Activated T-cell treated with anti-CD3 and anti-CD28 coated beads, Interleukin-2, amount 50 U/mL, for 48 hours (primary cell): ENCODE measurements around the gene CSTF1.
"Not testable (repeated sequence)": the region's sequence is repeated elsewhere in the genome, so short reads cannot be mapped to it uniquely, and the experiment has no call there.

ENCODE experiments used
- DNase-seq, 2 experiments: peaks; one replicate each; pipeline ENCODE4 v3.0.0-alpha.2; 2020

CSTF1 gene

GRCh38 chr20:56411287-56411686 is 18.8 kb downstream of the CSTF1 start:
- DNase-seq, result not testable (repeated sequence)

GRCh38 chr20:56411759-56412472 is 19.5 kb downstream of the CSTF1 start, which contains the start of gene CASS4:
Gene CASS4, plus strand, starts transcription at chr20:56412260. Its CDS starts 199 bp downstream, at chr20:56412459.
- peak; percentile 47 to 56 for DNase-seq

- DNase-seq, result no peak
Measured at GRCh38 chr20:56412473-56412790, 20.0 kb downstream of the CSTF1 start.

DNA sequence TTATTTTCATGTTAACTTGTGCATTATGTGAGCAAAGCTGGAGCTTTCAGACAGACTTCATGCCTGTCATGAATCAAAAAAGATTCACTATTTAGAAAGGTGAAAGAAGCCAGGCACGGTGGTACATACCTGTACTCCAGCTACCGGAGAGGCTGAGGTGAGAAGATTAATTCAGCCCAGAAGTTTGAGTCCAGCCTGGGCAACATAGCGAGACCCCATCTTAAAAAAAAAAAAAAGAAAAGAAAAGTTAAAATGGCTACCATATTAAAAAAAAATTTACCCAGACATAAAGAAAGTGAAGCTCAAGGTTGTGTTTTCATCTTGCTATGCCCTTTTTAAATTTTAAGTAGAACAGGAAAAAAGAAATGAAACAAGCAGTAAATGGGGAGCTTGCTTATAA is 20.5 kb downstream of the CSTF1 start:
- DNase-seq, result no peak

DNA sequence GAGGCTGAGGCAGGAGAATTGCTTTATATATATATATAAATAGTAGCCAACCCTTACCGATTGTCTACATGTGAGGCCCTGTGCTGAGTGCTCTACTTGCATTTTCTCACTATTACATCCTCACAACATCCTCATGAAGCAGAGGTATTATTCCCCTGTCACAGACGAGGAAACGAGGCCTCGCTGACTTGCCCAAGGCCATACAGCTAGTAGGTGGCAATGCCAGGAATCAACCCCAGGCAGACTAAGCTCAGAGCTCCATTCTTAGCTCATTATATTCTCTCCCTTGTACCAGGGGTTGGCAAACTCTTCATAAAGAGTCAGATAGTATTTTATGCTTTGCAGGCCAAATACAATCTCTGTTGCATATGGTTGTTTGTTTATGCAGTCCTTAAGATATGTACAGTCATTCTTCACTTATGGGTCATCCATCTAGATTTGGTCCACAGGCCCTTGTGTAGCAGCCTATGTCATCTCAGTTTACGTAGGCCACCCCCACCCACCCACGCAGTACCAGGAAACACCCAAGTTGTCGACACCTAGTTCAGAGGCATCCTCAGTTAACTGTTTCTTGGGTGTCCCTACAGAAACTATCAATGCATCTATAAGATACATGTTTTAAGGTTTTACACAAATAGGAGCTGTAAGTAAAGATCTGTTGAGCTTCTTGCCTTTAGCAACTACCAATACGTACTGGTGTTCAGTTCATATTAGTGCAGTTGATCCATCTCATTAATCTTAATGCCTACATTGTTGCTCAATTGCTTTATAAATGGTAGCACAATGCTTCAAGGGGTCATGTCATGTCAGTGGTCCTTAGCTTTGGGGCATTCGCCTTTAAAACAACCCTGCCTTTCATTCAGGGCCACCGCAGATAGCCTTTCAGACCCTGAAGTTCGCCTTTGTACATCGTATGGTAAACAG is 22.7 kb downstream of the CSTF1 start:
- peak; percentile 72 to 75 for DNase-seq

DNA sequence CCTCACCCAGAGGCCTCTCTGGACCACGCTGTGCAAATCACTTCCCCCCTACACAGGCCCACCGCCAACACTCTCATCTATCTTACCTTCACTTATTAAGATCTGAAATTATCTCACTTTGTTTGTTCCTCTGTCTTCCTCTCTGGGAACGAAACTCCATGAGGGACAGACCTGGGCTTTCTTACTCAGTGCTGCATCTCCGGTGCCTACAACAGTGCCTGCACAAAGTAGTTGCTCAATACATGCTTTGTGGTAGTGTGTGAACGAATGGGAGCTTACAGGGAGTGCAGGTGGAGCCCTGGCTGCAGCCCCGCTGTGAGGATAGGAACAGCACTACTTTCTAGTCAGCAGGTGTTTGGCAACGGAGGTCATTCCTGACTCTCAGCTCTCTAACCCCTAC is 25.0 kb downstream of the CSTF1 start:
- no peak for DNase-seq

- DNase-seq, result no peak
Measured at GRCh38 chr20:56417911-56418310, 25.5 kb downstream of the CSTF1 start.

- DNase-seq, result peak; percentile 44 to 49
Measured at GRCh38 chr20:56418385-56418861, 26.0 kb downstream of the CSTF1 start.

DNA sequence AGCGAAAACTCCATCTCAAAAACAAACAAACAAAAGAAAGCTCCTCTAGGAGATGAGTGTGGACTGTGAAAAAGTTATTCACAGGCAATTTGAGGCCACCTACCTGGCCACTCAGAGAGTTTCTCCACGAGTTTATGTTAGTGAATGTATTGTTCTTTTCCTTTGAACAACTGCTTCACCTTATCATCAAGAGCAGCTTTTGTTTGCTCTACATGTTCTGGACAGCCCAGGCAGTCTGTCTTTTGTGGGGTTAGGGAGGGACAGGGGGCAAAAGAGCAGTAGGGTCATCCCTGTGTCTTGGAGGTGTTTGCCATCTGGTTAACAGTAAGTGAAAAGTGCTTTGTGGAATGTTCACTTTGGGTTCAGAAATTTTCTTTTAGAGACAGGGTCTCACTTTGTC is 27.6 kb downstream of the CSTF1 start:
- DNase-seq, result no peak

DNA sequence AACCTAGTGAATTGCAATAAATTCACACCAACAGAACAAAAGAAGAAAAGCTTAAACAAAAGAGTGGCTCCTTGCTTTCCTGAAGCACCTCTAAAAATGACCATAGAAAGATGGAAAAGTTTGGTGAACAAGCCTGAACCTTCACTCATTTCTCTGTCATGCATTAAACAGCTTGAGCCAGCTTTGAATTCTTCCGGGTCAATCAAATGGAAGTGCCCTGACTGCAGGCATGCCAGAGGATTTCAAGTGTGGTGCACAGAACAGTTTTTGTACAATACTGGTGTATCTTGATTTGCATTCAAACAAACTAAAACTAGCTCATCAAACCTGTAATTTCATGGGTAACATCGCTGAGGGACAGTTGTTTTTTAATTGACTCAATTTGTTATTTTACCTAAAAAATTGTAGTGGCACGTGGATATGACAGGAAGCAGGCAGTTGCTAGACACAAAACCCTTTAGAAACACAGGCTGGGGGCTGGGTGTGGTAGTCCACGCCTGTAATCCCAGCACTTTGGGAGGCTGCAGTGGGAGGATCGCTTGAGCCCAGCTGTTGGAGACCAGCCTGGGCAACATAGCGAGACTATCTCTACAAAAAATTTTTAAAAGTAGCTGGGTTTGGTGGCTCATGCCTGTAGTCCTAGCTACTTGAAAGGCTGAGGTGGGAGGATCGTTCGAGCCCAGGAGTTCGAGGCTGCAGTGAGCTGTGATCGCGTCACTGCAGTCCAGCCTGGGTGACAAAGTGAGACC is 28.7 kb downstream of the CSTF1 start:
- DNase-seq, result no peak

- no peak for DNase-seq
Measured at GRCh38 chr20:56422076-56422823, 29.8 kb downstream of the CSTF1 start.

DNA sequence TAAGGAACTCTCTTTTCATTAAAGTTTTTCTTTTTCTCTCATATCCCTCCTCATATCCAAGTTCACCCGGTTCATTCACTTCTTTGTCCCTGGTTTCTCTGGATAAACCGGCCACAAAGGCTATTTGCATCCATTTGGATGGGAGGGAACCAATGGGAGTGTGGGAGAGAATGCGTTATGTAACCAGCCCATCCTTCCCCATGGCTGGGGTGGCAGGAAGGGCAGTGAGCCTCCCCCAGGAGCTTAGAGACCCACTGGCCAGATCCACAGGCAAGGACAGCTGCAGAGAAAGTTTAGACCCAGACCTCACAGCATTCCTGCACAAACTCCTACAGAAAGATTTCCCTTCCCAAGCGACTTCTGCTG is 30.4 kb downstream of the CSTF1 start:
- DNase-seq, result no peak

DNA sequence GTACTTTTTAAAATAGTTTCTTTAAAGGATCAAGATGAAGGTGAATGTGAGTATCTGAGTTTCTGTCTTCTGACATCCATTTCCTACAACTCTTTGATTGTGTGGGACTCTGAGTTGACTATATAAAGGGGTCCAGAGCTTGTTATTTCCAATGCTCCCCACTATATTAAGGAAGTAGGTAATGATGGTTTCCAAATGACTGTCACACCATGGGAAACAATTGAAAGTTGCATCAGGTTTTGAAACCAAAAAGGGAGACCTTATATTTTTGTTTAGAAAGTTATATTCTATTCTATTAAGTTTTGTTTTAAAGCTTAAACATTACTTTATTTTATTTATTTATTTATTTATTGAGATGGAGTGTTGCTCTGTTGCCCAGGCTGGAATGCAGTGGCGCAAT is 30.8 kb downstream of the CSTF1 start:
- no peak for DNase-seq

GRCh38 chr20:56423886-56424285 is 31.4 kb downstream of the CSTF1 start:
- no peak for DNase-seq

- DNase-seq, result no peak
Measured at GRCh38 chr20:56424931-56425330, 32.5 kb downstream of the CSTF1 start.

DNA sequence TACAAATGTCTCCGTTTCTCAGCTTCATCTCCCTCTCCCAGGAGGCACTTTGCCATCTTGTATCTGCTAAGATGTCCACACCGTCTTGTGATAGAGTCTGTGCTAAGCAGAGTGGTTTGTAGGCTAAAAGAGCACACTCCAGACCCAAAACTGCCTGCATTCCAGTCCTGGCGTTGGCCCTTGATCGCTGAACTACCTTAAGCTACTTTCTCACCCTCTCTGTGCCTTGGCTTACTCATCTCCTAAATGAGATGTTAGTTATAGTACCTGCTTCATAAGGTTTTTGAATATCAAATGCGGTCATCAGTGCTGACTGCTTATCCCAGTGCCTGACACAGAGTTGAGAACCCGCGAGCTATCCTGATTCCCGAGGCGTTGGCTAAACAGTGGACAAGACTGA is 33.6 kb downstream of the CSTF1 start:
- no peak for DNase-seq

GRCh38 chr20:56426926-56427325 is 34.5 kb downstream of the CSTF1 start:
- no peak for DNase-seq

DNA sequence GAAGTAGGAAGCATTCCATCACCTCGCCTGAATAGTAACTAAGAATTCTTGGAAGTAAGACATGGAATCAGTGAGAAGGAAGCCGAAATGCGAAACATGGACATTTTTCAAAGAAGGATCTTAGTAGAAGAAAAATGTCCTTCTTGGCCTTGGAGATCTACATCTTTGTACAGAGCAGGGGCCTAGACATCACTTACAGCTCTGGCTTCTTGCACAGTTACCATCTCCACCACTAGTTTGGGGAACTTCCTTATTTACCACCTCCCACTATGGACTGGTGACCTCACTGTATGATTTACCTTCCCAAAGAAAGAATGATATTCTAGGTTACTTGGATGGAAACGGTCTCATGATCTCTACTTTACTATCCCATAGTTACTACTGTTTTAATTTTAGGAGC is 35.4 kb downstream of the CSTF1 start:
- DNase-seq, result no peak

DNA sequence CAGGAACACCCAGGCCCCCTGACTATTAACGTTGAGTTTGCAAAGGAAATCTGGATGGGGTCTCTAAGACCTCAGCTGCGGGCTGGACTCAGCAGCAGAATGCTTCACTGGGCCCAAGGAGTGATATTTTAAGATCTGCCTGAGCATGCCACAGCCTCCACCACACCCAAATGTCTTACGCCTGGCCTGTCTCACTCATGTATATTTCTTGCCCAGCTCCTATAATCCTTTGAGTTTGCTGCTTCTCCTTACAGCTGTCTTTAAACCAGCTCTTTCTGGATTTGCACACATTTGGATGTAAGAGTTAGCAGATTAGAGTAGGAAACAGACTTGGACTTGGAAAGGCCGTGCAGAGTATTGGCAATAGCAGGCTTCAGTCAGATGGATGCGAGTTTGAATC is 36.0 kb downstream of the CSTF1 start:
- DNase-seq, result no peak

GRCh38 chr20:56428881-56429280 is 36.4 kb downstream of the CSTF1 start:
- no peak for DNase-seq

DNA sequence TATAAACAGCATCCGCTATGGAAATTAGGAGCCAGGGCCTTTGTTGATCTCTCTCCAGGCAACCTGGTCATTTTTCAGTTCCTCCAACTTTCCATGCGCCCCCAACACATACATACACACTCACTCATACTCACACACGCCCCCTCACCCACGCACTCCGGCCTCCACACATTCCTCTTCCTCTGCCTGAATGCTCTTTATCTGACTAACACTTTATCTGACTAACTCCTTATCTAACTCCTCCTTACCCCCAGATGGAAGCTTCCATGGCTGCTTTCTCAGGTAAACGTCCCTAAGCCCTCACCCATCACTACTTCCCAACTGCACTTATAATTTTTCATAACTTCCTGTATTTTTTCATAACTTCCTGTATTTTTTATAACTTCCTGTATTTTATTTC is 37.1 kb downstream of the CSTF1 start:
- peak; percentile 54 to 63 for DNase-seq

DNA sequence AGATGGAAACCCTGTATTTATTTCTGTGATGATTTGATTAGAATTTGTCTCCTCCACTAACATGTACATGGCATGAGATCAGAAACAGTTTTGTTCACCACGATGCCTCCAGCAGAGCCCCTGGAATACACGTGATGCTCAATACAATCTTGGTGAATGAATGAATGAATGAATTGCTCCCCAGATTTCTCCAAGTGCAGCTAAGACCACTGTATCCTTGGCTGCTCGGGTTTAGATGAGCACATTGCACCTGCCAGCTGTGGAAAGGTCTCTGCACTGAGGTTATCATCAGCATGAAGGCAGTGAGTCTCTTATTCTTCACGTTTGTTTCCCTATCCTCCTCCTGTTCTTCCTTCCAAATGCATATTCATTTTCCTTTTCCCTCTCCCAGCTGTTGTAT is 37.5 kb downstream of the CSTF1 start:
- DNase-seq, result no peak

GRCh38 chr20:56430461-56430860 is 38.0 kb downstream of the CSTF1 start:
- no peak for DNase-seq
